ENCODE measurements around the gene CTR9. TPM values are rescaled to one million over a fixed set of nuclear protein-coding genes. Genes with fewer than 3 reads are reported as not detected.

Gene CTR9
- total RNA-seq, 1 donor from 2014 or later = 30.2 TPM

DNA sequence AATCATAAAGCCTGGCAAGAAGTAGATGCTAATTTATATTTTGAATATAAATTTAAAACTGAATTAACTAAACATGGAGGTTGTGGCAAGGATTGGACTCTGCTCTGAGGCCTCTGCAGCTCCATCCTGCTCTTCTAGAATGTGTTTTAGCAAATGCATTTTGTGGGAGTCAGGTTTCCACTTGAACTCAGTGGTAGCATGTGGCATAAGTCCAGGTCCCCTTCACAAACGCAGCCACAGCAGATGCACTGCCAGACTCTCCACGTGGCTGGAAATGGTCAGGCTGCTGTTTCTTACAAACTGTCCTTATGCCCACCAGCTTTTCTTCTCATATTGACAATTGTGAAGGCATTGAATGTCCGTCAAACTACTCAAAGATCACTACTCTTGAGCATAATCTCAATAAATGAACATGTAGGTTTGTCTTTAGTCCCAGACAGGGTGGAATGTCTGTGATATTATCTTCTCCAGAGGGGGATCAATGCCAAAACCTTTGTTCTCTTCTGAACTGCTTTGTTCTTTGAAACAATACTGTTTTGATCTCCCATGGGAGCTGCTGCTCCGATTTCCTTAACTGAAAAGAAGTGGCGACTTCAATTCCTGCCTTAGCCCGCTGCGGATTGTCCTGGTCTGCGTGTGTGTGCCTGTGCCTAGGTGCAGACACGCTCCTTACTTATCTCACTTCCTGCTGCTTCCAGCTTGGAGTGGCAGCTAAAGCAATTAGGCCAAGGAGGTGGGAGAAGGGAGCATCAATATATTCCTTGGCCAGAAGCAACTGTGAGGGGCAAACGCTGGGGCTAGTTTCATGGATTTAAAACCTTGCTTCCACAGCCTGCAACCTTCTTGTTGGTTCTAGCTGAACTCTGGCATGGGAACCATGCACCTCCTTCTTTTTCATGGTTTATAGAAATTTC lies 33.4 kb downstream of the CTR9 start:
- intact Hi-C loops (cut with DNase I) = no loop called here
- peak in 1 of 2 donors; percentile 16 for ATAC-seq

DNA sequence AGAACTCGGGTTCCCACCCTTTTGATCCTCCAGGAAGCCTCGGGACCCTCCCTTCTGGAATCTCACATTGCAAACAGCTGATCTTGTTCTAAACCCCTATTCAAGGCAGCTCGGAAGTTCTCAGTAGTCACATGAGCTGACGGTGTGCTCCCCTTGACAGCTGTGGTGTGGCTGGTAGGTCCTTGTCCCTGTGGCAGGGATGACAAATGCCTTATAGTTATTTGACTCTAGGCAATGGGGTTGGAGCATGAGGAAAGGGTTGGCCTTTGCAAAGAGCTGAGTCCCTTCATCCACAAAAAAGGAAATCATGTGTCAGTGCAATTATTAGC lies 34.1 kb downstream of the CTR9 start:
- H3K36me3 ChIP-seq = peaks cover 3% of the 10 kb centered on the region
- H3K9me3 ChIP-seq = no peaks in the 10 kb centered on the region
- DNase-seq = no peak
- TF ChIP-seq, protein P1, sequence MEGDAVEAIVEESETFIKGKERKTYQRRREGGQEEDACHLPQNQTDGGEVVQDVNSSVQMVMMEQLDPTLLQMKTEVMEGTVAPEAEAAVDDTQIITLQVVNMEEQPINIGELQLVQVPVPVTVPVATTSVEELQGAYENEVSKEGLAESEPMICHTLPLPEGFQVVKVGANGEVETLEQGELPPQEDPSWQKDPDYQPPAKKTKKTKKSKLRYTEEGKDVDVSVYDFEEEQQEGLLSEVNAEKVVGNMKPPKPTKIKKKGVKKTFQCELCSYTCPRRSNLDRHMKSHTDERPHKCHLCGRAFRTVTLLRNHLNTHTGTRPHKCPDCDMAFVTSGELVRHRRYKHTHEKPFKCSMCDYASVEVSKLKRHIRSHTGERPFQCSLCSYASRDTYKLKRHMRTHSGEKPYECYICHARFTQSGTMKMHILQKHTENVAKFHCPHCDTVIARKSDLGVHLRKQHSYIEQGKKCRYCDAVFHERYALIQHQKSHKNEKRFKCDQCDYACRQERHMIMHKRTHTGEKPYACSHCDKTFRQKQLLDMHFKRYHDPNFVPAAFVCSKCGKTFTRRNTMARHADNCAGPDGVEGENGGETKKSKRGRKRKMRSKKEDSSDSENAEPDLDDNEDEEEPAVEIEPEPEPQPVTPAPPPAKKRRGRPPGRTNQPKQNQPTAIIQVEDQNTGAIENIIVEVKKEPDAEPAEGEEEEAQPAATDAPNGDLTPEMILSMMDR (IDR thresholded peaks at IDR 0.05) = no peak
- no peaks in the 10 kb centered on the region for H3K27me3 ChIP-seq (ENCODE audit: low read depth)
- no peak overlapping the region for H3K4me3 ChIP-seq
- intact Hi-C loops (cut with DNase I) = no loop called here
- ATAC-seq = no peak
- H3K4me1 ChIP-seq = peaks cover 5% of the 10 kb centered on the region
- no peak overlapping the region for H3K27ac ChIP-seq

More for the DNA sequence above, 33.4 kb downstream of the CTR9 start:
- TF ChIP-seq, protein P1 (IDR thresholded peaks at IDR 0.05) = no peak
- peaks cover 5% of the 10 kb centered on the region for H3K4me1 ChIP-seq
- H3K36me3 ChIP-seq = peaks cover 9% of the 10 kb centered on the region
- no peak for DNase-seq
- no peaks in the 10 kb centered on the region for H3K27me3 ChIP-seq (ENCODE audit: low read depth)
- no peak overlapping the region for H3K27ac ChIP-seq
- H3K9me3 ChIP-seq = no peaks in the 10 kb centered on the region
- no peak overlapping the region for H3K4me3 ChIP-seq

DNA sequence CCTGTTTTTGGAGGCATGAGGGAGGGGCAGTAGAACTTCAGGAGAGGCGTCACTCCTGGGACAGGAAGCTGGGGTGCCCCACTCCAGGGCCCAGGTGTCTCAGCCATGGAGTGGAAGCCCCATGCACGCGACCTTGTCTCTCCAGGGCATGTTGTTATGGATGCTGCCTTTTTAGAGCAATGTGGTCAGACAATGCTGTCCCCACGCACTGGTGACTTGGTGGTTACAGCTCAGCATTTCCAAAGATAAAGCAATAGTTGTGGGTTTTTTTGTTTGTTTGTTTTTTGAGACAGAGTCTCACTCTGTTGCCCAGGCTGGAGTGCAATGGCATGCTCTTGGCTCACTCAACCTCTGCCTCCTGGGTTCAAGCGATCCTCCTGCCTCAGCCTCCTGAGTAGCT lies 35.4 kb downstream of the CTR9 start:
- Histone ChIP-seq H3K27me3 (ENCODE audit: low read depth) (no peaks in the 10 kb centered on the region), H3K9me3 (no peaks in the 10 kb centered on the region), H3K4me1 (peaks cover 5% of the 10 kb centered on the region), H3K27ac (no peak overlapping the region), H3K36me3 (no peaks in the 10 kb centered on the region), H3K4me3 (no peak overlapping the region)
- intact Hi-C loops (cut with DNase I) = no loop called here
- DNase-seq (no peak), ATAC-seq (no peak)
- TF ChIP-seq, protein P1 (IDR thresholded peaks at IDR 0.05) = no peak

DNA sequence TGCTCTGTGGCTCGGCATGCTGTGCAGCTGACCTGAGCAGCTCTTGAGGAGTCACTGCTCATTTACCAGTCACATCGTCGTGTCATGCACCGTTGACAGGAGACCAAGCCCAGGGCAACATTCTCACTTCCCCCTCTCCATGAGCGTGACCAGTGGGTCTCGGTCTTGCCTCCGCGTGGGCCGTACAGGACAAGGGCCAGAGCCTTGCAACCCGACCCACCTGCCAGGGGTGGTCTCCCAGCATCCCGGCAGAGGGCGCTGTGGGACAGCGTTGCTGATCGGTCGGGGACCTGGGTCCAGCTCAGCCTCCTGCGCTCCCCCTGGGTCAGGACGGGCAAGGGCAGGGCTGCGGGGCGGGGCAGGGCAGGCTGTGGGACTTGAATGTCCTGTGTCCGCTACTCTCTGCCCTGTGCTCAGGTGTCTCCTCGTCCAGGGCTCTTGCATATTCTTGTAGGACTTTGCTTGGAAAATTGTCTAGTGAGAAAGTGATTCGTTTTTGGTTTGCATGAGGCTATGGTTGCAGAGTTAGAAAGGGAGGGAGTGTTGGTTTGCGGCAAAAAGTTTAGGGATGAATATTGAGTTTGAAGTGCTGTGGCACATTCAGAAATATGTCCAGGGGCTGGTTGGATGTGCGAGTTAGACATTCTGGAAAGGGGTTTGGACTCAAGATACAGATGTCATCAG lies 41.5 kb downstream of the CTR9 start:
- Histone ChIP-seq H3K27ac (no peak overlapping the region), H3K4me3 (no peak overlapping the region), H3K36me3 (peaks cover 24% of the 10 kb centered on the region), H3K9me3 (no peaks in the 10 kb centered on the region), H3K27me3 (ENCODE audit: low read depth) (no peaks in the 10 kb centered on the region), H3K4me1 (peaks cover 18% of the 10 kb centered on the region)
- intact Hi-C loops (cut with DNase I) = loop anchor here (5.0 kb wide), 1 partner anchor 230 kb away; no protein-coding TSS in a partner anchor
- peak; percentile 95 for DNase-seq
- TF ChIP-seq, protein P1 (IDR thresholded peaks at IDR 0.05) = peak; percentile 96
- ATAC-seq = peak; percentile 95 to 96

DNA sequence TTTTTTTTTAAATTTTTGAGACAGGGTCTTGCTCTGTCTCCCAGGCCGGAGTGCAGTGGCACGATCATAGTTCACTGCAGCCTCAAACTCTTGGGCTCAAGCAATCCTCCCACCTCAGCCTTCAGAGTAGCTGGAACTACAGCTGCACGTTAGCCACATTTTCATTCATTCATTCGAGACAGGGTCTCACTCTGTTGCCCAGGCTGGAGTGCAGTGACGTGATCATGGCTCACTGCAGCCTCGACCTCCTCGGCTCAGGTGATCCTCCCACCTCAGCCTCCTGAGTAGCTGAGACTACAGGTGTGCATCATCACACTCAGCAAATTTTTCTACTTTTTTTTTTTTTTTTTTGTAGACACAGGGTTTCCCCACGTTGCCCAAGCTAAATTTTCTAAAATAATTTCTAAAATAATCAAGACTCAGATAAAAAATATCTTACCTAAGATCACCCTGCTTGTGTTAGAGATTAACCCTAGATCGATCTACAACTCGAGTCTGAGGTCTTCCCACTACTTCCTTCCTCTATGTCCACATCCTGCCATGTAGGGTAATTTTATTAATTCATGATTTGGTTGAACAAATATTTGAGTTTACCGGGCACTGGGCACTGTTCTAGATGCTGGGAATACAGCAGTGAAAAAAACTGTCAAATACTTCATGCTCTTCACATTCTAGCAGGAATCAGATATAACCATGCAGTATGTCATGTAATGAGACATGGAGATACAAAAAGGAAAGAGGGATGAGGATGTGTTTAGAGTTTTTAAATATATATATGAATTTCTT lies 42.6 kb downstream of the CTR9 start:
- Histone ChIP-seq H3K4me3 (no peak overlapping the region), H3K9me3 (no peaks in the 10 kb centered on the region), H3K27me3 (ENCODE audit: low read depth) (no peaks in the 10 kb centered on the region), H3K36me3 (peaks cover 35% of the 10 kb centered on the region), H3K27ac (no peak overlapping the region), H3K4me1 (peaks cover 27% of the 10 kb centered on the region)
- TF ChIP-seq, protein P1 (IDR thresholded peaks at IDR 0.05) = no peak
- DNase-seq (no peak), ATAC-seq (no peak)
- intact Hi-C loops (cut with DNase I) = loop anchor here (5.0 kb wide), 1 partner anchor 229 kb away; no protein-coding TSS in a partner anchor
